Gastrocnemius medialis (tissue), 4 donors: ENCODE results near the gene COMMD2. TPM values are rescaled to one million over a fixed set of nuclear protein-coding genes. Genes with fewer than 3 reads are reported as not detected.

Experiments
- ATAC-seq, 2 donors: fragments of 150-250 bp; one replicate each; pipeline ENCODE4 v1.9.1; 2016
- DNase-seq, 2 donors: peaks; one replicate each; pipeline ENCODE4 v3.0.0-alpha.2; 2019
- H3K27ac ChIP-seq, 4 donors: fragments of 200-600 bp; sonication (generic); 1 replicate in 1 of 4; 2 replicates in 3 of 4; pipeline ENCODE4 v1.5.1; 2016 to 2018; ENCODE audit warnings: mild to moderate bottlenecking in 2 of 4, moderate library complexity in 1 of 4
- H3K27me3 ChIP-seq, 3 donors: fragments of 200-600 bp; sonication (generic) in 2 of 3; 1 replicate in 1 of 3; 2 replicates in 2 of 3; pipeline versions ENCODE4 v1.5.1 to v1.6.0; 2016 to 2019; ENCODE audit warnings: mild to moderate bottlenecking in 1 of 3, moderate library complexity in 1 of 3
- H3K36me3 ChIP-seq, 2 donors: fragments of 200-600 bp; sonication (generic) in 1 of 2; one replicate each; pipeline ENCODE4 v1.5.1; 2017 to 2018
- H3K4me1 ChIP-seq, 2 donors: fragments of 200-600 bp; sonication (generic) in 1 of 2; one replicate each; pipeline ENCODE4 v1.5.1; 2016 to 2017; ENCODE audit warnings: mild to moderate bottlenecking in 2 of 2
- H3K4me3 ChIP-seq, 4 donors: fragments of 200-600 bp; sonication (generic) in 3 of 4; 1 replicate in 1 of 4; 2 replicates in 3 of 4; pipeline ENCODE4 v1.5.1; 2016 to 2019; ENCODE audit warnings: mild to moderate bottlenecking in 2 of 4
- H3K9me3 ChIP-seq, 3 donors: fragments of 200-600 bp; sonication (generic) in 2 of 3; 1 replicate in 1 of 3; 2 replicates in 2 of 3; pipeline ENCODE4 v1.5.1; 2016 to 2019
- POLR2A ChIP-seq, 2 donors: fragments of 450-650 bp; IDR thresholded peaks; one replicate each; pipeline ENCODE4 v1.6.1; 2017; ENCODE audit warnings: antibody characterized with exemption in 2 of 2, mild to moderate bottlenecking in 2 of 2, moderate library complexity in 2 of 2
- in situ Hi-C, 4 donors: fragments of 200-750 bp; cut with MboI; loops; one replicate each; pipeline versions ENCODE4 v1.15.0 to v1.8.0; 2017; ENCODE audit warnings: low sequenced_read_pairs in 4 of 4
- intact Hi-C: fragments of 100-400 bp; cut with DNase I; formaldehyde crosslinking; loops from one replicate; pipeline ENCODE4 v1.15.1; 2023; ENCODE audit warnings: low total_unique reads
- total RNA-seq, 4 donors: library from RNA; depleted of rRNA; stranded (reverse); fragments of >200 nt; gene quantifications; one replicate each; pipeline versions ENCODE4 v1.1.0 to v1.2.3, GENCODE V29; 2016
- TF ChIP-seq, protein P1 (sequence below), 5 experiments: fragments of 450-650 bp in 3 of 5; fragments of 200-600 bp in 2 of 5; sonication (generic) in 2 of 5; IDR thresholded peaks in 4 of 5; conservative IDR thresholded peaks in 1 of 5; 1 replicate in 4 of 5; 2 replicates in 1 of 5; pipeline ENCODE4 v1.5.1; 2016 to 2019; ENCODE audit warnings: antibody characterized with exemption in 5 of 5, mild to moderate bottlenecking in 3 of 5, moderate library complexity in 3 of 5

Gene COMMD2
- total RNA-seq, 4 donors from 2014 or later: 7.9 to 10.0 (median 8.6) TPM

DNA sequence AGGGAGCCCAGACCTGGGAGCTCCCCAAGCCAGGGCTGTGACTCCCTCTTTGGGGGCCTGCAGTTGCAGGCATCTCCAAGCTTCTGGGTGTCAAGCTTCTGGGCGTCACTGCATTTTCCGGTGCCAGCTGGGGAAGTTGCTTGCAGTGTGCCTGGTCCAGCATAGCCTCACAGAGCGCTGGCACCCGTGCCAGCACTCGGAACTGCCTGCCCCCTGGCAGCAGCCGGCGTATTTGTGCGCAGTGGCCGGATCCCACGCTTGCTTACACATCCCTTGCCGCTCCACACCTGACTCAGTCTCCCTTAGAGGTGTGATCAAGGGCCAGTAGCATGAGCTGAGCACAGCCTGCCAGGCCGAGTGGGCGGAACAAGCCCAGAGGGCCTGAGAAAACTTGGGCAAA, 37.0 kb downstream of the COMMD2 start:
- no peak overlapping the region for H3K4me3 ChIP-seq
- no peak overlapping the region for H3K27ac ChIP-seq
- in situ Hi-C loops: loop anchor here (5.0 to 25.0 kb wide), 3 partner anchors 198 to 203 kb away; no protein-coding TSS in a partner anchor
- no peak for TF ChIP-seq POLR2A (IDR thresholded peaks at IDR 0.05)
- TF ChIP-seq, protein P1, sequence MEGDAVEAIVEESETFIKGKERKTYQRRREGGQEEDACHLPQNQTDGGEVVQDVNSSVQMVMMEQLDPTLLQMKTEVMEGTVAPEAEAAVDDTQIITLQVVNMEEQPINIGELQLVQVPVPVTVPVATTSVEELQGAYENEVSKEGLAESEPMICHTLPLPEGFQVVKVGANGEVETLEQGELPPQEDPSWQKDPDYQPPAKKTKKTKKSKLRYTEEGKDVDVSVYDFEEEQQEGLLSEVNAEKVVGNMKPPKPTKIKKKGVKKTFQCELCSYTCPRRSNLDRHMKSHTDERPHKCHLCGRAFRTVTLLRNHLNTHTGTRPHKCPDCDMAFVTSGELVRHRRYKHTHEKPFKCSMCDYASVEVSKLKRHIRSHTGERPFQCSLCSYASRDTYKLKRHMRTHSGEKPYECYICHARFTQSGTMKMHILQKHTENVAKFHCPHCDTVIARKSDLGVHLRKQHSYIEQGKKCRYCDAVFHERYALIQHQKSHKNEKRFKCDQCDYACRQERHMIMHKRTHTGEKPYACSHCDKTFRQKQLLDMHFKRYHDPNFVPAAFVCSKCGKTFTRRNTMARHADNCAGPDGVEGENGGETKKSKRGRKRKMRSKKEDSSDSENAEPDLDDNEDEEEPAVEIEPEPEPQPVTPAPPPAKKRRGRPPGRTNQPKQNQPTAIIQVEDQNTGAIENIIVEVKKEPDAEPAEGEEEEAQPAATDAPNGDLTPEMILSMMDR (IDR thresholded peaks at IDR 0.05 in 4 of 5, conservative IDR thresholded peaks at IDR 0.05 in 1 of 5): no peak
- no peaks in the 10 kb centered on the region for H3K9me3 ChIP-seq
- intact Hi-C loops: loop anchor here (5.0 kb wide), 1 partner anchor 183 kb away; no protein-coding TSS in a partner anchor
- ATAC-seq (no peak), DNase-seq (no peak)
- H3K27me3 ChIP-seq: no peaks in the 10 kb centered on the region
- no peaks in the 10 kb centered on the region for H3K4me1 ChIP-seq
- H3K36me3 ChIP-seq: no peaks in the 10 kb centered on the region

DNA sequence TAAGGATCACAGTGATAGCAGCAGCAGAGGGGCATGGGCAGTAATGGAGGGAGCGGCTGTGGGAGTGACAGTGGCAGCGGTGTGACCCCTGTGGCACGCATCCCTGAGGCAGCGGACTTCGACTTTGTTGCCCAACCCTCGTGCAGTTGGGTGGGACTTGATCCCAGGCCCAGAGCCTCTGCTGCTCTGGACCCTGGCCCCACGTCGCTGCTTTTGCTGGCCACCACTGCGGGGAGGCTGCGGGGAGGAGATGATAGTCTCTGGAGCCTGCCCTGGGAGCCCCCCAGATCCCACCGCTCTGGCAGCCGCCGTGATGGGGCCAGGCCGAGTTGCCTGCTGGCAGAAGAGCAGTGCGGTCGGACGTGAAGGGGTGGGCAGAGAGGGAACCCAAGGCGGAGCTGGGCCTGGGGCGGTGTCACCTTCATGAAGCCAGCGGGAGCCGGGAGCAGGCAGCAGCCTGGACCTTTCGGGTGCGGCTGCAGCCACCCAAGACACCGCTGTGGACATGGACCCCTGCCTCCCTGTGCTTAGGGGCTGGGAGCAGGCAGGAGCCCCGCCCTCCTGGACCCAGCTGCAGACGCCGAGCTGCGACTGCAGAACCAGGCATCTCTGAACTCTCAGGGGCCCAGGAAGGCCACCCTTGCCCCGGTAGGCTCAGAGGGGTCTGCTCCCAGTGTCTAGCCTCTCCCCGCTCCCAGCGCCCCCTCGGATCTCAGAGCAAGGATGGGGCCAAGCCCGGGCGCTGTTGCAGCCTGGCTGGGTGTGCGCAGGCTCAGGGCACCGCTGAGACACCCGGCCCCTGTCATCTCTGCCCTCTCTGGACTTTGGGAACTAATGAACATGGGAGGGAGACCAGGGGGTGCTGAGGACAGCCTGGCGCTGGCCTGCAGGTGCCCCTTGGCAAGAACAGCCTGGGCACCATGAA, 38.3 kb downstream of the COMMD2 start:
- no peaks in the 10 kb centered on the region for H3K36me3 ChIP-seq
- intact Hi-C loops (no loop called here), in situ Hi-C loops (loop anchor here in 1 of 4 donors (25.0 kb wide), 1 partner anchor 202 kb away; no protein-coding TSS in a partner anchor)
- H3K4me3 ChIP-seq: no peak overlapping the region
- TF ChIP-seq, protein P1 (IDR thresholded peaks at IDR 0.05 in 4 of 5, conservative IDR thresholded peaks at IDR 0.05 in 1 of 5): no peak
- TF ChIP-seq POLR2A (IDR thresholded peaks at IDR 0.05): no peak
- no peak for DNase-seq
- H3K4me1 ChIP-seq: no peaks in the 10 kb centered on the region
- no peak overlapping the region for H3K27ac ChIP-seq
- H3K9me3 ChIP-seq: no peaks in the 10 kb centered on the region
- no peaks in the 10 kb centered on the region for H3K27me3 ChIP-seq
- no peak for ATAC-seq

DNA sequence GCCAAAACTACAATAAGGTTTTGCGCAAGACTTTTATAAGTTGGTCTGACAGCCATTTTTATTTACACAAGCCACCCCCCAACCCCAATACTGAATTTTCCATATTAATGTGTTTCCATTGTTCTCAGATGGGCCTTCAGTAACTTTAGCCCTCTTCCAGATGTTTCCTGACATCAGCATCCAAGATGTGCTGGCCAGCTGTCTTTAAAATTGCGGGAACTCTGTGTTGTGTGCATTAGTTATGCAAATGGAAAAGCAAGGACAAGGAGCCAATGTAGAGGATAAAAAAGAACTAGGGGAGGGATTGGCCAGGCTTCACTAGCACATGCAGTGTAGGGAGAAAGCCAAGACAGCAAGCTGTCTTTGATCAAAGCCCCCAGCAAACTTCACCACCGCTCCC, 45.4 kb downstream of the COMMD2 start:
- in situ Hi-C loops: loop anchor here in 1 of 4 donors (25.0 kb wide), 1 partner anchor 195 kb away; no protein-coding TSS in a partner anchor
- H3K4me1 ChIP-seq: no peaks in the 10 kb centered on the region
- DNase-seq (no peak), ATAC-seq (peak in 1 of 2 donors; percentile 30)
- intact Hi-C loops: no loop called here
- H3K27ac ChIP-seq: peak overlapping the region in 2 of 4 donors; percentile 18
- TF ChIP-seq, protein P1 (IDR thresholded peaks at IDR 0.05 in 4 of 5, conservative IDR thresholded peaks at IDR 0.05 in 1 of 5): no peak
- TF ChIP-seq POLR2A (IDR thresholded peaks at IDR 0.05): no peak
- H3K27me3 ChIP-seq: no peaks in the 10 kb centered on the region
- no peaks in the 10 kb centered on the region for H3K9me3 ChIP-seq
- no peak overlapping the region for H3K4me3 ChIP-seq
- no peaks in the 10 kb centered on the region for H3K36me3 ChIP-seq

DNA sequence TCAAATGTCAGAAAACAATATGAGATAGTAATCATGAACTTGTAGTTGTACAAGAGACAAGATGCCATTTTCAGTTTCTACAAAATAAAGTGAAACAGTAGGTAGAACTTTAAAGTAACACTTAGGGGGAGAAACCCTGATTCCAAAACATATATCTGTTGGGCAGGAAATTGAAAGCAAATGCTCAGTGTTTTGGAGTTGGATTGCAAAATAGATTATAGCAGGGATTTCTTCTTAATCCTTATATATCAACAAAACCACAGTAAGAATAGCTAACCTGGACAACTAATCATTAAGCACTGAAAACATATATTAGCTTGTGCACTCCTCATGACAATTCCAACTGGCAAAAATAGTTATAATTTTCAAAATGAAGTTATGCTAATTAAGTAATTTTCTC, 46.9 kb downstream of the COMMD2 start:
- no peak for DNase-seq
- Histone ChIP-seq H3K4me3 (no peak overlapping the region), H3K36me3 (no peaks in the 10 kb centered on the region), H3K27ac (no peak overlapping the region), H3K9me3 (no peaks in the 10 kb centered on the region), H3K4me1 (no peaks in the 10 kb centered on the region), H3K27me3 (no peaks in the 10 kb centered on the region)
- in situ Hi-C loops: loop anchor here in 1 of 4 donors (25.0 kb wide), 1 partner anchor 193 kb away; no protein-coding TSS in a partner anchor
- intact Hi-C loops: no loop called here
- no peak for ATAC-seq
- no peak for TF ChIP-seq POLR2A (IDR thresholded peaks at IDR 0.05)
- TF ChIP-seq, protein P1 (IDR thresholded peaks at IDR 0.05 in 4 of 5, conservative IDR thresholded peaks at IDR 0.05 in 1 of 5): no peak
